Activated B cell treated with CpG ODN at 0.5 μM for 24 hours (primary cell): ENCODE measurements around the gene CHRNA10. TPM values are rescaled to one million over a fixed set of nuclear protein-coding genes. Genes with fewer than 3 reads are reported as not detected.

Experiments
- ATAC-seq: fragments of 200-7000 bp; cut with Tn5 transposase; one replicate; pipeline ENCODE4 v1.10.0; 2021; ENCODE audit warnings: low read depth, mild to moderate bottlenecking, moderate library complexity
- CTCF ChIA-PET: fragments of 350-600 bp; sonication (Branson Sonifier 250); formaldehyde crosslinking; loops from one replicate; lab custom pipeline; 2021; ENCODE audit warnings: antibody characterized with exemption; lab: Charles Lee
- POLR2A ChIA-PET: fragments of 350-600 bp; sonication (Branson Sonifier 250); formaldehyde crosslinking; loops from one replicate; lab custom pipeline; 2021; ENCODE audit warnings: antibody characterized with exemption; lab: Charles Lee
- DNase-seq: peaks from one replicate; pipeline ENCODE4 v3.0.0; 2022
- H3K27ac Mint-ChIP-seq: one replicate; pipeline ENCODE4 v1.8.0; 2020; ENCODE audit warnings: mixed read lengths
- H3K27me3 Mint-ChIP-seq: one replicate; pipeline ENCODE4 v1.8.0; 2021; ENCODE audit warnings: mixed read lengths
- H3K36me3 Mint-ChIP-seq: one replicate; pipeline ENCODE4 v1.8.0; 2021; ENCODE audit warnings: low read depth, mixed read lengths
- H3K4me1 Mint-ChIP-seq: one replicate; pipeline ENCODE4 v1.8.0; 2021; ENCODE audit warnings: mixed read lengths
- H3K4me3 Mint-ChIP-seq: one replicate; pipeline ENCODE4 v1.8.0; 2020; ENCODE audit warnings: mild to moderate bottlenecking, mixed read lengths
- H3K9me3 Mint-ChIP-seq: one replicate; pipeline ENCODE4 v1.8.0; 2020; ENCODE audit warnings: mixed read lengths
- CTCF ChIP-seq: fragments of 200-600 bp; IDR thresholded peaks from one replicate; pipeline ENCODE4 v1.8.0; 2022; ENCODE audit warnings: antibody characterized with exemption, mild to moderate bottlenecking
- intact Hi-C: fragments of 100-400 bp; cut with micrococcal nuclease; formaldehyde crosslinking; loops from one replicate; pipeline ENCODE4 v1.15.1; 2024
- total RNA-seq: library from RNA; stranded (reverse); gene quantifications from 2 replicates; pipeline ENCODE4 v1.2.3, GENCODE V29; 2022

CHRNA10 gene, protein sequence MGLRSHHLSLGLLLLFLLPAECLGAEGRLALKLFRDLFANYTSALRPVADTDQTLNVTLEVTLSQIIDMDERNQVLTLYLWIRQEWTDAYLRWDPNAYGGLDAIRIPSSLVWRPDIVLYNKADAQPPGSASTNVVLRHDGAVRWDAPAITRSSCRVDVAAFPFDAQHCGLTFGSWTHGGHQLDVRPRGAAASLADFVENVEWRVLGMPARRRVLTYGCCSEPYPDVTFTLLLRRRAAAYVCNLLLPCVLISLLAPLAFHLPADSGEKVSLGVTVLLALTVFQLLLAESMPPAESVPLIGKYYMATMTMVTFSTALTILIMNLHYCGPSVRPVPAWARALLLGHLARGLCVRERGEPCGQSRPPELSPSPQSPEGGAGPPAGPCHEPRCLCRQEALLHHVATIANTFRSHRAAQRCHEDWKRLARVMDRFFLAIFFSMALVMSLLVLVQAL
- total RNA-seq = 2.5 and 3.0 TPM in 2 replicates

DNA sequence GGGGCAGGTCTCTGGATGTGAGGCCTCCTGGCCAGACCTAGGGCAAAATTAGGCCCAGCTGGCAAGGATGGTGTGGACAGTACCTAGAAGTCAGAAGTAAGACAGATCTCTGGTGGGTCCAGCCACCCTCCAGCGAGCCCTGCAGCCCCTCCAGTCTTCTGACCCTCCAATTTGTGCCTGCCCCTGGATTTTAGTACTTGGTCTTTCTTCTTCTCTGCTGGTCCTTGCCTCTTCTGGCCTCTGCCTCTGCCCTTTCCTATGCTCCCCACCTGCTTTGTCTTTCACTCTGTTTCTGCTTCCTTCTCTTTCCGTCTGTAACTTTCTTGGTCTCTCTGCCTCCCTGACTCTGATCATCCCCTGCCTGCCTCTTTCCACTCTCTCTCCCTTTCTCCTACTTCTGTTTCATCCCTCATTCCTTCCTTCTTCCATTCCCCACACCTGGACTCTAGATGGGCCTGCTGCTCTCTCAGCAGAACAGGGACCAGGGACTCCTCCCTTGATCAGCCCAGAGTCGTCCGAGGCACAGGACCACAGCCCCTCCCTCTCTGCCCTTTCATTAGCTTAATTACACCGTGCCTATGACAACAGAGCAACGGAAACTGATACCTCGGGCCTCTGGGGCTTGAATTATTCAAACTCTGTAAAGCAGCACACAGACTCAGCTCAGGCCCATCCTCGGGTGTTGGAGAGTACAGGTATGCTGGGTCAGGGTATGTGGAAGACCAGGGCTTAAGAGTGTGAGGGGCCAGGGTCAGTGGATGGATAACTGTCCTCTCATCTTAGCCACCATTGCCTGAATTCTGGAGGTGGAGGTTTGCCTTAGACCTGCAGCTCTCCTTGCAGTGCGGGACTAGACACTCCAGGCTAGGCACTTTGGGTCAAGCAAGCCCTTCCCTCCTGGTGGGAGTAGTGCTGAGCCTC is at the start of gene CHRNA10:
Gene CHRNA10 (minus strand): TSS at position 51 of the 921 bp plus-strand sequence. CDS start 72 bp downstream, outside the sequence.
- Mint-ChIP-seq H3K4me1 (no peaks in the 10 kb centered on the region), H3K9me3 (no peaks in the 10 kb centered on the region), H3K4me3 (no peak within 1 kb of the TSS), H3K27ac (peak within 1 kb of the TSS; percentile 53), H3K27me3 (no peaks in the 10 kb centered on the region), H3K36me3 (peaks cover 93% of the 10 kb centered on the region)
- no peak for ATAC-seq
- ChIA-PET POLR2A (no interaction called here), CTCF (no interaction called here)
- intact Hi-C loops = no loop called here
- DNase-seq = no peak
- TF ChIP-seq CTCF = no peak

GRCh38 chr11:3712274-3712673 is 41.1 kb upstream of the CHRNA10 start:
- intact Hi-C loops = no loop called here
- H3K4me1 Mint-ChIP-seq = no peaks in the 10 kb centered on the region
- no peak overlapping the region for H3K4me3 Mint-ChIP-seq
- no peaks in the 10 kb centered on the region for H3K9me3 Mint-ChIP-seq
- ATAC-seq (no peak), DNase-seq (no peak)
- no peak for TF ChIP-seq CTCF
- no peaks in the 10 kb centered on the region for H3K27me3 Mint-ChIP-seq
- ChIA-PET CTCF (no interaction called here), POLR2A (no interaction called here)
- peaks cover 82% of the 10 kb centered on the region for H3K36me3 Mint-ChIP-seq
- H3K27ac Mint-ChIP-seq = no peak overlapping the region

DNA sequence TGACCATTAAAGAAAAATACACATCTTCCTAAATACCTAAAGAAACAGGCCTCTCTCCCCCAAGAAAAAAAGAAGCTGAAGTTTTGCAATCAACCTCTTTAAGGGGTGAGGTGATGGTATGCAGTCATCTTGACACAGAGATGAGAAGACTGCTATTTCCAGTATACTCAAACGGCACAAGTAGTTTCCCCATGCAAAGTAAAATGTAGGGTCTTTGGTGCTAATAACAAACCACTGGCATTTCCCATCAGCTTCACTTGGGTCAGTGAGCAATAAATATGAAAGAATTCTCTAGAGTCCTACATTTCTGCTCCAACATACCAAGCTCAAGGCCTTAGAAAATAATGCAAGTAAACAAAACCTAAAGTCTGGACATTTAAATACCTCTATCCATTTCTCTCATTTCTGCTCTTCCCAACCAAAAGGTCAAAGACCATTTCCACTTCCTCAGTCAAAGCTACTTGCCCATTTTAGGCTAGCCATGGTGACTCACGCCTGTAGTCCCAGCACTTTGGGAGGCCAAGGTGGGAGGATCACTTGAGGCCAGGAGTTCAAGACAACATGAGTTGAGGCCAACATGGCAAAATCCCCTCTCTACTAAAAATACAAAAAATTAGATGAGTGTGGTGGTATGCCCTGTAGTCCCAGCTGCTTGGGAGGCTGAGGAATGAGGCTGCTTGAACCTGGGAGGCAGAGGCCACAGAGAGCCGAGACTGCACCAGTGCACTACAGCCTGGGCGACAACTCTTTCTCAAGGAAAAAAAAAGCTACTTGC is 39.5 kb upstream of the CHRNA10 start:
- Mint-ChIP-seq H3K27ac (no peak overlapping the region), H3K27me3 (no peaks in the 10 kb centered on the region)
- intact Hi-C loops = no loop called here

GRCh38 chr11:3709977-3710376 is 38.8 kb upstream of the CHRNA10 start:
- Mint-ChIP-seq H3K4me3 (no peak overlapping the region), H3K4me1 (no peaks in the 10 kb centered on the region), H3K27ac (no peak overlapping the region), H3K36me3 (peaks cover 81% of the 10 kb centered on the region), H3K9me3 (no peaks in the 10 kb centered on the region), H3K27me3 (no peaks in the 10 kb centered on the region)
- no peak for ATAC-seq
- ChIA-PET POLR2A (no interaction called here), CTCF (no interaction called here)
- DNase-seq = no peak
- intact Hi-C loops = no loop called here
- TF ChIP-seq CTCF = no peak

More for the DNA sequence above, 39.5 kb upstream of the CHRNA10 start:
- peaks cover 81% of the 10 kb centered on the region for H3K36me3 Mint-ChIP-seq
- ATAC-seq (no peak), DNase-seq (no peak)
- no peak for TF ChIP-seq CTCF
- H3K9me3 Mint-ChIP-seq = no peaks in the 10 kb centered on the region
- H3K4me3 Mint-ChIP-seq = no peak overlapping the region
- no peaks in the 10 kb centered on the region for H3K4me1 Mint-ChIP-seq
- ChIA-PET POLR2A (no interaction called here), CTCF (interaction anchor here (1.2 kb wide), 1 partner anchor 98 kb away, joined by 4 read pairs; the partner anchor contains the start of gene PGAP2)
